Measurements from ENCODE around the gene GFOD2. TPM values are rescaled to one million over a fixed set of nuclear protein-coding genes. Genes with fewer than 3 reads are reported as not detected.

GFOD2 gene
- total RNA-seq = 10 to 100 TPM; 15.8 to 18.1 TPM

- peaks cover 44% of the 10 kb centered on the region for H3K4me1 ChIP-seq
- H3K36me3 ChIP-seq (replicated peaks in 1 of 2; ENCODE audit: insufficient read depth in 1 of 2, low read depth in 2 of 2) = peaks cover 0 to 2% of the 10 kb centered on the region in 2 donors
- 0% methylated on average over 14 to 59 of the region's 59 CpGs for WGBS, 2 donors
- no peaks in the 10 kb centered on the region for H3K27me3 ChIP-seq
- peak within 1 kb of the TSS; percentile 37 to 89 (median 66) for H3K27ac ChIP-seq
- TF ChIP-seq POLR2A (IDR thresholded peaks at IDR 0.05) (peak; percentile 46 to 83 (median 81)), CTCF (IDR thresholded peaks at IDR 0.05) (peak in 4 of 7 experiments; percentile 16 to 27 (median 17))
- intact Hi-C loops (cut with DNase I) = no loop called here
- H3K9me3 ChIP-seq = no peaks in the 10 kb centered on the region
- H3K4me3 ChIP-seq = peak within 1 kb of the TSS; percentile 33 to 98
- ATAC-seq (peak; percentile 98), DNase-seq (peak; percentile 96 to 97 (median 97))
These were observed at the start of gene GFOD2 for GRCh38 chr16:67719048-67719777. Gene GFOD2 (minus strand): TSS chr16:67719316. CDS start chr16:67685715, 33,601 bp downstream.

- Histone ChIP-seq H3K4me3 (no peak overlapping the region), H3K27me3 (no peaks in the 10 kb centered on the region), H3K4me1 (peaks cover 4% of the 10 kb centered on the region), H3K27ac (no peak overlapping the region), H3K9me3 (no peaks in the 10 kb centered on the region), H3K36me3 (replicated peaks in 1 of 2; ENCODE audit: insufficient read depth in 1 of 2, low read depth in 2 of 2) (no peaks in the 10 kb centered on the region)
- TF ChIP-seq CTCF (IDR thresholded peaks at IDR 0.05) (no peak), POLR2A (IDR thresholded peaks at IDR 0.05) (no peak)
- intact Hi-C loops (cut with DNase I) = no loop called here
- DNase-seq = no peak
- 79 to 89% methylated on average over 7 of the region's 7 CpGs for WGBS, 2 donors
- no peak for ATAC-seq
These were observed 48.8 kb upstream of the GFOD2 start for GRCh38 chr16:67767953-67768352.

GRCh38 chr16:67766291-67766690 is 47.2 kb upstream of the GFOD2 start:
- 87 to 92% methylated on average over 4 of the region's 4 CpGs for WGBS, 2 donors
- intact Hi-C loops (cut with DNase I) = no loop called here
- Histone ChIP-seq H3K27me3 (no peaks in the 10 kb centered on the region), H3K4me1 (no peaks in the 10 kb centered on the region), H3K36me3 (replicated peaks in 1 of 2; ENCODE audit: insufficient read depth in 1 of 2, low read depth in 2 of 2) (no peaks in the 10 kb centered on the region), H3K9me3 (no peaks in the 10 kb centered on the region), H3K4me3 (no peak overlapping the region), H3K27ac (no peak overlapping the region)
- ATAC-seq (no peak), DNase-seq (no peak)
- TF ChIP-seq POLR2A (IDR thresholded peaks at IDR 0.05) = no peak
- TF ChIP-seq CTCF (IDR thresholded peaks at IDR 0.05) = no peak

GRCh38 chr16:67764158-67764667 is 45.1 kb upstream of the GFOD2 start:
- 88 to 97% methylated on average over 7 of the region's 7 CpGs for WGBS, 2 donors
- Histone ChIP-seq H3K27ac (no peak overlapping the region), H3K9me3 (no peaks in the 10 kb centered on the region), H3K36me3 (replicated peaks in 1 of 2; ENCODE audit: insufficient read depth in 1 of 2, low read depth in 2 of 2) (no peaks in the 10 kb centered on the region), H3K4me1 (no peaks in the 10 kb centered on the region), H3K4me3 (no peak overlapping the region), H3K27me3 (no peaks in the 10 kb centered on the region)
- no peak for ATAC-seq
- intact Hi-C loops (cut with DNase I) = no loop called here
- no peak for DNase-seq
- TF ChIP-seq POLR2A (IDR thresholded peaks at IDR 0.05) = no peak

GRCh38 chr16:67763066-67763465 is 44.0 kb upstream of the GFOD2 start:
- DNase-seq (no peak), ATAC-seq (no peak)

More at GRCh38 chr16:67763066-67763465, 44.0 kb upstream of the GFOD2 start:
- no peak for TF ChIP-seq CTCF (IDR thresholded peaks at IDR 0.05)
- no peak for TF ChIP-seq POLR2A (IDR thresholded peaks at IDR 0.05)
- Histone ChIP-seq H3K4me1 (no peaks in the 10 kb centered on the region), H3K27me3 (no peaks in the 10 kb centered on the region), H3K9me3 (no peaks in the 10 kb centered on the region), H3K36me3 (replicated peaks in 1 of 2; ENCODE audit: insufficient read depth in 1 of 2, low read depth in 2 of 2) (no peaks in the 10 kb centered on the region), H3K4me3 (no peak overlapping the region), H3K27ac (no peak overlapping the region)
- WGBS, 2 donors = 90 to 93% methylated on average over 5 of the region's 5 CpGs
- intact Hi-C loops (cut with DNase I) = no loop called here

Data from body of pancreas (tissue), 4 donors.